ENCODE data around the gene TMEM54.
A peak's percentile ranks its signal among the peaks of the same experiment; 100 is the strongest.
"Not testable (repeated sequence)": the region's sequence is repeated elsewhere in the genome, so short reads cannot be mapped to it uniquely, and the experiment has no call there.

The TMEM54 gene

GRCh38 chr1:32910319-32910718, 9.1 kb upstream of the TMEM54 start:
- Histone ChIP-seq H3K9ac (ENCODE audit: low read depth, low read length, poor library complexity) (no peak overlapping the region), H3K4ac (ENCODE audit: low read length) (no peak overlapping the region), H2BK5ac (ENCODE audit: low read length) (no peak overlapping the region), H2AFZ (ENCODE audit: low read length) (no peak overlapping the region), H3K4me2 (ENCODE audit: insufficient read depth, low read length, poor library complexity, severe bottlenecking) (no peak overlapping the region), H3K27me3 (ENCODE audit: control insufficient read depth in 3 of 3, insufficient read depth in 3 of 3, low read depth in 1 of 3, low read length in 3 of 3) (no peaks in the 10 kb centered on the region), H3K79me1 (ENCODE audit: low read depth, low read length) (no peaks in the 10 kb centered on the region), H3K27ac (replicated peaks; ENCODE audit: low read length) (no peak overlapping the region), H3K36me3 (replicated peaks in 1 of 2; ENCODE audit: control insufficient read depth in 2 of 2, insufficient read depth in 2 of 2, low read length in 2 of 2) (no peaks in the 10 kb centered on the region), H3K9me3 (replicated peaks in 1 of 2; ENCODE audit: control insufficient read depth in 2 of 2, insufficient read depth in 1 of 2, low read depth in 1 of 2, low read length in 2 of 2) (no peaks in the 10 kb centered on the region), H3K4me3 (ENCODE audit: low read length in 2 of 2) (no peak overlapping the region), H3K18ac (ENCODE audit: low read length) (no peak overlapping the region), H4K8ac (ENCODE audit: low read depth, low read length) (no peak overlapping the region), H2BK12ac (ENCODE audit: low read length) (no peak overlapping the region), H2AK5ac (ENCODE audit: low read depth, low read length) (no peak overlapping the region), H4K91ac (ENCODE audit: low read depth, low read length, poor library complexity) (no peak overlapping the region), H2BK120ac (ENCODE audit: low read depth, low read length) (no peak overlapping the region), H3K23ac (ENCODE audit: low read depth, low read length, poor library complexity) (no peak overlapping the region), H2BK15ac (ENCODE audit: low read length) (no peak overlapping the region), H3K14ac (ENCODE audit: low read length) (no peak overlapping the region), H3K4me1 (ENCODE audit: control insufficient read depth in 2 of 2, insufficient read depth in 1 of 2, low read depth in 1 of 2, low read length in 2 of 2) (no peaks in the 10 kb centered on the region)
- no peak for DNase-seq (ENCODE audit: low spot score)
- no CpG with 5 or more reads among the region's 5 CpGs for WGBS, 2 donors (ENCODE audit: extremely low coverage in 2 of 2, insufficient read length in 2 of 2, insufficient replicate concordance in 1 of 2)

- no peaks in the 10 kb centered on the region for H3K36me3 ChIP-seq (replicated peaks in 1 of 2; ENCODE audit: control insufficient read depth in 2 of 2, insufficient read depth in 2 of 2, low read length in 2 of 2)
- no peaks in the 10 kb centered on the region for H3K4me1 ChIP-seq (ENCODE audit: control insufficient read depth in 2 of 2, insufficient read depth in 1 of 2, low read depth in 1 of 2, low read length in 2 of 2)
- H3K27me3 ChIP-seq (ENCODE audit: control insufficient read depth in 3 of 3, insufficient read depth in 3 of 3, low read depth in 1 of 3, low read length in 3 of 3), result peaks cover 0 to 8% (median 4%) of the 10 kb centered on the region in 3 experiments
- no peak overlapping the region for H2BK15ac ChIP-seq (ENCODE audit: low read length)
- no peak overlapping the region for H4K8ac ChIP-seq (ENCODE audit: low read depth, low read length)
- no peak overlapping the region for H3K18ac ChIP-seq (ENCODE audit: low read length)
- H3K27ac ChIP-seq (replicated peaks; ENCODE audit: low read length), result no peak overlapping the region
- no peak overlapping the region for H3K4me2 ChIP-seq (ENCODE audit: insufficient read depth, low read length, poor library complexity, severe bottlenecking)
- H2BK12ac ChIP-seq (ENCODE audit: low read length), result no peak overlapping the region
- no peak for DNase-seq (ENCODE audit: low spot score)
- H3K4me3 ChIP-seq (ENCODE audit: low read length in 2 of 2), result no peak overlapping the region
- no peak overlapping the region for H2BK120ac ChIP-seq (ENCODE audit: low read depth, low read length)
- H3K14ac ChIP-seq (ENCODE audit: low read length), result no peak overlapping the region
- no peak overlapping the region for H3K23ac ChIP-seq (ENCODE audit: low read depth, low read length, poor library complexity)
- no peak overlapping the region for H3K9ac ChIP-seq (ENCODE audit: low read depth, low read length, poor library complexity)
- no peak overlapping the region for H3K4ac ChIP-seq (ENCODE audit: low read length)
- no peak overlapping the region for H4K91ac ChIP-seq (ENCODE audit: low read depth, low read length, poor library complexity)
- no CpG with 5 or more reads among the region's 4 CpGs for WGBS, 2 donors (ENCODE audit: extremely low coverage in 2 of 2, insufficient read length in 2 of 2, insufficient replicate concordance in 1 of 2)
- no peaks in the 10 kb centered on the region for H3K79me1 ChIP-seq (ENCODE audit: low read depth, low read length)
- no peak overlapping the region for H2AK5ac ChIP-seq (ENCODE audit: low read depth, low read length)
- H3K9me3 ChIP-seq (replicated peaks in 1 of 2; ENCODE audit: control insufficient read depth in 2 of 2, insufficient read depth in 1 of 2, low read depth in 1 of 2, low read length in 2 of 2), result no peaks in the 10 kb centered on the region
- H2AFZ ChIP-seq (ENCODE audit: low read length), result peak overlapping the region; percentile 59
- H2BK5ac ChIP-seq (ENCODE audit: low read length), result no peak overlapping the region
Measured at GRCh38 chr1:32907435-32907834, 6.2 kb upstream of the TMEM54 start.

GRCh38 chr1:32906654-32907053, 5.5 kb upstream of the TMEM54 start:
- Histone ChIP-seq H3K4me1 (ENCODE audit: control insufficient read depth in 2 of 2, insufficient read depth in 1 of 2, low read depth in 1 of 2, low read length in 2 of 2) (no peaks in the 10 kb centered on the region), H2BK5ac (ENCODE audit: low read length) (no peak overlapping the region), H2BK12ac (ENCODE audit: low read length) (no peak overlapping the region), H3K14ac (ENCODE audit: low read length) (no peak overlapping the region), H2AFZ (ENCODE audit: low read length) (no peak overlapping the region), H3K79me1 (ENCODE audit: low read depth, low read length) (no peaks in the 10 kb centered on the region), H3K4me2 (ENCODE audit: insufficient read depth, low read length, poor library complexity, severe bottlenecking) (no peak overlapping the region), H4K91ac (ENCODE audit: low read depth, low read length, poor library complexity) (no peak overlapping the region), H2BK15ac (ENCODE audit: low read length) (no peak overlapping the region), H3K9ac (ENCODE audit: low read depth, low read length, poor library complexity) (no peak overlapping the region), H3K36me3 (replicated peaks in 1 of 2; ENCODE audit: control insufficient read depth in 2 of 2, insufficient read depth in 2 of 2, low read length in 2 of 2) (no peaks in the 10 kb centered on the region), H3K4ac (ENCODE audit: low read length) (no peak overlapping the region), H3K9me3 (replicated peaks in 1 of 2; ENCODE audit: control insufficient read depth in 2 of 2, insufficient read depth in 1 of 2, low read depth in 1 of 2, low read length in 2 of 2) (peaks cover 0 to 2% of the 10 kb centered on the region in 2 donors), H3K18ac (ENCODE audit: low read length) (no peak overlapping the region), H3K23ac (ENCODE audit: low read depth, low read length, poor library complexity) (no peak overlapping the region), H3K27me3 (ENCODE audit: control insufficient read depth in 3 of 3, insufficient read depth in 3 of 3, low read depth in 1 of 3, low read length in 3 of 3) (peaks cover 0 to 14% (median 11%) of the 10 kb centered on the region in 3 experiments), H2AK5ac (ENCODE audit: low read depth, low read length) (no peak overlapping the region), H4K8ac (ENCODE audit: low read depth, low read length) (no peak overlapping the region), H3K4me3 (ENCODE audit: low read length in 2 of 2) (no peak overlapping the region), H3K27ac (replicated peaks; ENCODE audit: low read length) (no peak overlapping the region), H2BK120ac (ENCODE audit: low read depth, low read length) (no peak overlapping the region)
- DNase-seq (ENCODE audit: low spot score), result no peak
- WGBS, 2 donors (ENCODE audit: extremely low coverage in 2 of 2, insufficient read length in 2 of 2, insufficient replicate concordance in 1 of 2), result no CpG with 5 or more reads among the region's 7 CpGs

- H2BK120ac ChIP-seq (ENCODE audit: low read depth, low read length); H3K4ac ChIP-seq (ENCODE audit: low read length); H4K91ac ChIP-seq (ENCODE audit: low read depth, low read length, poor library complexity); H3K9me3 ChIP-seq (replicated peaks in 1 of 2; ENCODE audit: control insufficient read depth in 2 of 2, insufficient read depth in 1 of 2, low read depth in 1 of 2, low read length in 2 of 2); H3K4me2 ChIP-seq (ENCODE audit: insufficient read depth, low read length, poor library complexity, severe bottlenecking); H3K14ac ChIP-seq (ENCODE audit: low read length); H2BK5ac ChIP-seq (ENCODE audit: low read length); H3K9ac ChIP-seq (ENCODE audit: low read depth, low read length, poor library complexity); H2AK5ac ChIP-seq (ENCODE audit: low read depth, low read length); H3K18ac ChIP-seq (ENCODE audit: low read length); H3K36me3 ChIP-seq (replicated peaks in 1 of 2; ENCODE audit: control insufficient read depth in 2 of 2, insufficient read depth in 2 of 2, low read length in 2 of 2); H3K4me1 ChIP-seq (ENCODE audit: control insufficient read depth in 2 of 2, insufficient read depth in 1 of 2, low read depth in 1 of 2, low read length in 2 of 2); H3K79me1 ChIP-seq (ENCODE audit: low read depth, low read length); H4K8ac ChIP-seq (ENCODE audit: low read depth, low read length); H3K27ac ChIP-seq (replicated peaks; ENCODE audit: low read length); DNase-seq (ENCODE audit: low spot score); H3K4me3 ChIP-seq (ENCODE audit: low read length in 2 of 2); H3K23ac ChIP-seq (ENCODE audit: low read depth, low read length, poor library complexity); H2BK15ac ChIP-seq (ENCODE audit: low read length); H2BK12ac ChIP-seq (ENCODE audit: low read length); H2AFZ ChIP-seq (ENCODE audit: low read length): not testable (repeated sequence)
- H3K27me3 ChIP-seq (ENCODE audit: control insufficient read depth in 3 of 3, insufficient read depth in 3 of 3, low read depth in 1 of 3, low read length in 3 of 3), result peaks cover 3 to 23% (median 21%) of the 10 kb centered on the region in 3 experiments
- no CpG with 5 or more reads among the region's 10 CpGs for WGBS, 2 donors (ENCODE audit: extremely low coverage in 2 of 2, insufficient read length in 2 of 2, insufficient replicate concordance in 1 of 2)
Measured at GRCh38 chr1:32905588-32905987, 4.4 kb upstream of the TMEM54 start.
